ENCODE results near the gene PLCB3.

Gene PLCB3

DNA sequence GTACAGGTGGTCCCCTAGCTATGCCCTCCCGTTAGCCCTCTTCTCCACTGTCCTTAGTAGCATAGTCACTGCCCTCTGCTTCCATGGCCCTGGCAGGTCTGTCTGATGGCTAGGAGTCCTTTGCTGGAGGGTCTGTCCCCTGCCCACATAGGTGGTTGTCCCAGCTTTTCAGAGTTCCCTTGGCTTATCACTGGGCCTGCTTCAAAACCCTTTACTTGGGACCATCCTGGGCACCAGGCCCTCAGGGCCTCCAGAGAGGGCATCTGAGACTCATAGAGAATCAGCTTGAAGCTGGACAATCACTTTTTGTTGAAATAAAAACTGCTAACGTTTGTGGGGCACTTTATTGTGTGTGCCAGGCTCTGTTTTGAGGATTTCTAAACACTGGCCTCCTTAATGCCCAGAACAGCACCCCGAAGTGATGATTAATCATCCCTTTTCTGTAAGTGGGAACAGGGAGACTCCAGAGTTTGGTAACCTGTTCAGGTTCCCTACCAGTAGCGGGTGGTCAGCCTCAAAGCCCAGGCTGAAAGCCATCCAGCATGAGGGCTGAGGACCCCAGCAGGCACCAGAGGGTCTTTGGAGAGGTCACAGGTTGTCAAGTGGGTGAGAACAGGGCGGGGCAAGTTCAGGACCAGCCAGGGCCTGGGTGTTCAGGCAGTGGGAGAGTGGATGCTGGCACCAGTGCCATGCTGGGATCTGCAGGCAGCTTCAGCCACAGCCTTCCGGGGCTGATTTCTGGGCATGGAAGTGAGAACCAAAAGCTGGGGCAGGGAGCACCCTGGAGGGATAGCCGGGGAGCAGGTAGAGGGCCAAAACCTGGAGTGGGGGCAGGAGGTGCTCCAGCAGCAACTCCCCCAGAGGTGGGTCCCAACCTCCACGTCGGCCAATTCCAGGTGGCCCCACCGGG, 39.3 kb downstream of the PLCB3 start:
- no peak for FAIRE-seq

DNA sequence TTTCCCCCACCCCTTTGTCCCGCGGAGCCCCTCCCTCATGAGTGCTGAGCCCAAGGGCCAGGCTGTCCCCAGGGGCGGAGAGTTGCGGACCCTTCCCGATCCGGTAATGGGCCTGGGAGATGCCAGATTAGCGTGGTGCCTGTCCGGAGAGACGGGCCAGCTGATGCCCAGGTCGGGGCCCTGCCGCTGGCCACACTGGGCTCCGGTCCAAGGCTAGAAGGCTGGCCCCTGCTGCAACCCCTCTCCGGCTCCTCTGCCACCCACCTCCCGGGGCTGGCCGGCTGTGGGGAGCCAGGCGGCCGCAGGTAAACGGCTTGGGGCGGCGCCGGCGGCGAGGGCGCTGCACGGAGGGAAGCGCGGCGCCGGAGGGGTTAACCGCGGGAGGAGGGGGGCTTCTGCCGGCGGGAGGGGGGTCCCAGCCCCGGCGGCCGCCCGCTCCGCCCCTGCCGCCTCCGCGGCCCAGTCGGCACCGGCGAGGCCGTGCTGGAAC, 40.0 kb downstream of the PLCB3 start, which contains the start of gene KCNK4:
Gene KCNK4 (plus strand): TSS at position 41 of the 490 bp plus-strand sequence. CDS start 1,717 bp downstream, outside the sequence.
- no peak for FAIRE-seq

DNA sequence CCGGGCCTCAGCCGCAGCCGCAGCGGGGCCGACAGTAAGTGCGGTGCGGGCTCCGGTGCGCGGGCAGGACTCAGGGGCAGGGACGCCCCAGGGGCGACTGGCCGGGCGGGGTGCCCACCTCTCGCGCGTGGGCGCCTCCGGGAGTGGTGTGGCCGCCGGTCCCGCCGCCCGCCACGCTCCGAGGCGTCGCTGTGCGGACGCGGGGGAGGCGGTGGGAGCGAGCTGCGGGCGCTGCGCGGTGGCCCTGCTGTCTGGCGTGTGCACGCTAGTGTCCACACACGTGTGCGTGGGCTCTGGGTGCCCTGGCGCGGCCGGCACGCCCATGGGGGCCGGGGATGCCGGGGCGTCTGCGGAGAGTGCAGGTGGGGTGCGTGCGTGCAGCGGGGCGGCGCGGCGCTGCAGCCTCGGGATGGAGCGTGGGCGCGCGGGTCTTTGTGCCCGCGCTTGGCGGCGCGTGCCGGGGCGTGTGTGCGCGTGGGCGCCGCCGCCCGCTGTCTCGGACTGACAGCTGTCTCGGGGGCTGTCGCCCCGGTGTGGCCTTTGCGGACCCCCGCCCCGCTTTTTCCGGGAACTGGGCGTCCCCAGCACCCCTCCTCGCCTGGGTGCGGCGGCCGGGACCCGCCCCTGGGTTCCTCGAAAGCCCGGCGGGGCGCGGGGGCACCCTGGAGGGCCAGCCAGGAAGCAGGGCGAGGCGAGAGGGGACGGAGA, 40.6 kb downstream of the PLCB3 start:
- no peak for FAIRE-seq

DNA sequence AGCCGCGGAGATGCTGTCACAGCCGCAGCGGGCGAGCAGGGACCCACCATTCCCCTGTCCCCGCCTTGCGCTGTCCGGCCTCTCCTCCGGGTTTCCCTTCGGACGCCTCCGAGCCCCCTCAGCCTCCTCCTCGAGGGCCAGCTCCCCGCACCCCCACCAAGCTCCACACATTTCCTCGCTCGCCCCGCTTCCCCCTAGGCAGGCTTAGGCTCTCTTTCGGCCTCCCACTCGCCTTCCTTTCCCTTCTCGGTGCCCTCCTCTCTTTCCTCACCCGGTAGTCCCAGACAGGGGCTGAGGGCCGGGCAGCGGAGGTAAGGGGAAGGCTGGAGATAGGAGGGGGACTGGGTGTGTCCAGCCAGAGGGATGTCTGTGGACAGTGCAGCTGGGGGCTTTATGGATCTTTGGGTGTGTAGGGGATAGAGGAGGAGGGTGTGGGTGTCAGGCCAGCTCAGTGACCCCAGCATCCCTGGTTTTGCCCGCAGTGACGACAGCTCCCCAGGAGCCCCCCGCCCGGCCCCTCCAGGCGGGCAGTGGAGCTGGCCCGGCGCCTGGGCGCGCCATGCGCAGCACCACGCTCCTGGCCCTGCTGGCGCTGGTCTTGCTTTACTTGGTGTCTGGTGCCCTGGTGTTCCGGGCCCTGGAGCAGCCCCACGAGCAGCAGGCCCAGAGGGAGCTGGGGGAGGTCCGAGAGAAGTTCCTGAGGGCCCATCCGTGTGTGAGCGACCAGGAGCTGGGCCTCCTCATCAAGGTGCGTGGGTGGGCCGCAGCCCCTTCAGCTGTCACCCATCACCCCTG, 41.3 kb downstream of the PLCB3 start:
- FAIRE-seq = no peak

DNA sequence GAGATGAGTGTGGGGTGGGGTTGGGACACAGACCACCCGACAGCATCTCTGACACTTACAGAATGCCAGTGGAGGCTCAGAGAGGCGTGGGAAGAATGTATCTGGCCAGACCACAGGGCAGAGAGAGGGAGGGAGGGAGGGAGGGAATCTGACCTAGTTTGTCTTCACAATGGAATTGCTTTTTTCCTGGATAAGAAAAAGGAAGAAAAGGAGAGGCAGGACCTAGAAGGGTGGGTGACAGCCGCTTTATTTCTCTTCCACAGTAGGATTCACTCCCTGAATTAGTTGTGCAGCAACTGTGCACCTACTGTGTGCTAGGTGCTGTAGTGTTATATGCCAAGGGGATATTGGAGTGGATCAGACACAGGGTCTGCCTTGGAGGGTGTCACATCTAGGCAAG, 43.4 kb downstream of the PLCB3 start:
- FAIRE-seq = no peak

DNA sequence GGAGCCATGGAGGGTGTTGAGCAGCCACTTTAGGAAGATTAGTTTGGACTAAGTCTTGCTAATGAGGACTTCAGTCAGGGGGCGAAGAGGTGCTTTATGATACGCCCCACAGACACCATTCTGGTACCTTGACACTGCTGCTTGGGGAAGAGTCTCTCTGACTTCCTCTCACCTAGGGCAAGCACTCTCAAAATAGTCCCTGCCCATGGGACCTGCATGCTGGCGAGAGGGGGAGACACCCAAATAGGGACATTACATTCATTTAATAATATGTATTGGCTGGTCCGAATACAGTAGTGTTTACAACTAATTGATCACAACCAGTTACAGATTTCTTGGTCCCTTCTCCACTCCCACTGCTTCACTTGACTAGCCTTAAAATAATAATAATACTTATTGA, 44.4 kb downstream of the PLCB3 start:
- FAIRE-seq = no peak

DNA sequence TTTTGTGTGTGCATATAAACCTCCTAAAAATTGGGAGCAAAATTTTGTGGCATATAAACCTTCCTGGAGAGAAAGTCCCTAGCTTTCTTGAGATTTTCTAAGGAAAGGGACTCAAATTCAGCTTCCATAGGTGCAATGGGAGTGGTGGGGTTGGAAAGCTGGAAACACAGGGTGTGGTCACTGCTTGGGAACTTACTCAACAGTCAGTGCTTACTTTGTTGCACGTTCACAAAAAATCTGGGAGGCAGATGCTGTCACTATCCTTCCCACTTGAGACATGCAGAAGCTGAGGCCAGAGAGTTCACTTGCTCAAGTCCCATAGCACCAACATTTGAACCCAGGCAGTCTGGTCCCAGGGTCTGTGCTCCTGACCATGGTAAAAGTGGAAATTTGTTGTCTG, 44.9 kb downstream of the PLCB3 start:
- no peak for FAIRE-seq

DNA sequence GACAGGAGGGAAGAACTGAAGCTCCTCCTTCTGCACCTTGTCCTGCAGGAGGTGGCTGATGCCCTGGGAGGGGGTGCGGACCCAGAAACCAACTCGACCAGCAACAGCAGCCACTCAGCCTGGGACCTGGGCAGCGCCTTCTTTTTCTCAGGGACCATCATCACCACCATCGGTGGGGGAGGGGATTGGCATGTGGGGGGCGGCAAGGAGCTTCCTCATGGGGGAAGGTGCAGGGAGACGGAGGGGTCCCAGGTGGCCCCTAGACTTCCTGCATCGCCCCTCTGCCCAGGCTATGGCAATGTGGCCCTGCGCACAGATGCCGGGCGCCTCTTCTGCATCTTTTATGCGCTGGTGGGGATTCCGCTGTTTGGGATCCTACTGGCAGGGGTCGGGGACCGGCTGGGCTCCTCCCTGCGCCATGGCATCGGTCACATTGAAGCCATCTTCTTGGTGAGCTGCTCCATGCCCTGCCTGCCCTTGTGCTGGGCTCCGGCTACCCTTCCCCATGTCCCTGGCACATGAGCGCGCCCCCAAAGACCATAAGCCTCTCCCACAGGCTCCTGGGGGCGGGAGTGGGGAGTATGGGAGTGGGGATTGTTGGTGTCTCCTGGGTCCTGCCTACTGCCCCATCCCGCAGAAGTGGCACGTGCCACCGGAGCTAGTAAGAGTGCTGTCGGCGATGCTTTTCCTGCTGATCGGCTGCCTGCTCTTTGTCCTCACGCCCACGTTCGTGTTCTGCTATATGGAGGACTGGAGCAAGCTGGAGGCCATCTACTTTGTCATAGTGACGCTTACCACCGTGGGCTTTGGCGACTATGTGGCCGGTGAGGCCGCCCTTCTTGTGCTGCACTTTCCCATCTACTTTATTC, 45.7 kb downstream of the PLCB3 start:
- no peak for FAIRE-seq

DNA sequence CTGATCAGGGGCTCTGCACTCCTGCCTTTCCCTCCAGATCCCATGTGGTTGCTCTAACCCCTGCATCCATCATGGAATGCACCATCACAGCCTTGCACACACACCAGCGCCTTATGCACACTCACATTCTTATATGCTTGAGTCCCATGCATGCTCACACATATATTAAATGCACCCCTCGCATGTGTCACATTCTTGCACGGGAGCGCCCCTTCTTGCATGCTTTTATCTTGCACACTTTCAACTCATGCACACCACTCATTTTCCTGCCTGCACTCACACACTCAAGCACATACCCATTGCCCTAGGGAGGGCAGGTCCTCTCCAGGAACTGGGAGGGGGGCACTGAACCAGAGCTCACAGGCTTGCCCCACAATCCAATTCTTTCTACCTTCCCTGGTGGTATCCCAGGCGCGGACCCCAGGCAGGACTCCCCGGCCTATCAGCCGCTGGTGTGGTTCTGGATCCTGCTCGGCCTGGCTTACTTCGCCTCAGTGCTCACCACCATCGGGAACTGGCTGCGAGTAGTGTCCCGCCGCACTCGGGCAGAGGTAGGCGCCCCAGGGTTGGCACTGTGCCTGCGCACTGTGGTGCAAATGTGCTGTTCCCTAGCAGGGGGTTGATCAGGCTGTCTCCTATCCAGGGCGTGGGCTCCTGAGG, 46.5 kb downstream of the PLCB3 start:
- FAIRE-seq = no peak

DNA sequence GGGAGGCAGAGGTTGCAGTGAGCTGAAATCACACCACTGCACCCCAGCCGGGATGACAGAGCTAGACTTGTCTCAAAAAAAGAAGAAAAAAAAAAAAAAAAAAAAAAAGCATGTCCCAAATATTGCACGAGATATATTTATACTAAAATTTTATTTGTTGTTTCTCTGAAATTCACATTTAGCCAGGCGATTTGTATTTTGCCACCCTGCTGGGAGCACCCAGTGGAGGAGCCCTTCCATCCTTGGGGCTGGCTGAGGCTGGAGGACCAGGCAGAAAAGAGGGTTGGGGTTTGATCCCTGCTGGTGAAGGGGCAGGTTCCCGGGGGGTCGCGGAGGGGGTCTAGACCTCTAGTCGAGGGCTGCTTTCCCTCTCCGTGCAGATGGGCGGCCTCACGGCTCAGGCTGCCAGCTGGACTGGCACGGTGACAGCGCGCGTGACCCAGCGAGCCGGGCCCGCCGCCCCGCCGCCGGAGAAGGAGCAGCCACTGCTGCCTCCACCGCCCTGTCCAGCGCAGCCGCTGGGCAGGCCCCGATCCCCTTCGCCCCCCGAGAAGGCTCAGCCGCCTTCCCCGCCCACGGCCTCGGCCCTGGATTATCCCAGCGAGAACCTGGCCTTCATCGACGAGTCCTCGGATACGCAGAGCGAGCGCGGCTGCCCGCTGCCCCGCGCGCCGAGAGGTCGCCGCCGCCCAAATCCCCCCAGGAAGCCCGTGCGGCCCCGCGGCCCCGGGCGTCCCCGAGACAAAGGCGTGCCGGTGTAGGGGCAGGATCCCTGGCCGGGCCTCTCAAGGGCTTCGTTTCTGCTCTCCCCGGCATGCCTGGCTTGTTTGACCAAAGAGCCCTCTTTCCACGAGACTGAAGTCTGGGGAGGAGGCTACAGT, 47.9 kb downstream of the PLCB3 start:
- FAIRE-seq = no peak

DNA sequence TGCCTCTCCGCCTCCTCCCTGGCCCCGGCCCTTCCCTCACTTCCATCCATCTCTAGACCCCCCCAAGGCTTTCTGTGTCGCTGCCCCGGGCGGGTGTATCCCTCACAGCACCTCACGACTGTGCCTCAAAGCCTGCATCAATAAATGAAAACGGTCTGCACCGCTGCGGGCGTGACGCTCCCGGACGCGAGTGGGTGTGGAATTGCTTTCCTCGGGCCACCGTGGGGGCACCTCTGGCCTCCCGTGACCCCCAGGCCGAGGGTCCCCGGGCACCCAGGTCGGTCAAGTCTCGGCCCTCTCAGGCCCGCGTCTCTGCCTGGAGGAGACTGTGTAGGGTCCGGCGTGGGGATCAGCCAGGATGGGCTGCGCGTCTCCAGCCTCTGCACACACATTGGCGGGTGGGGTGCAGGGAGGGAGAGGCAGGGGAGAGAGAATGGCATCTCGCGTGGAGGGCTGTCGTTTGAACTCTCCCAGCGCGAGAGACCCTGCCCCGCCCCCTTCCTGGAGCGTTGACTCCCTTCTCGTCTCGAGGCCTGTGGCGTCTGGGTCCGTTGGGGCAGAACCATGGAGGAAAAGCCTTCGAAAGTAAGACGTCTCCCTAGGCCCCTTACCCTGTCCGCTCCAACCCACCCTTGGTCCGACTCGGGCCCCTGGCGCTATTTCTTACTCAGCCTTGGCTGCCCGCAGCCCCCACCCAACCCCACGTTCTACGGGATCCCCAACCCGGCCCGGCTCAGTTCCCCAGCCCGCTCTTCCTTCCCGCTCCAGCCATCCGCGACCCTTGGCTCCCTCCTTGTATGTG, 48.7 kb downstream of the PLCB3 start, which contains the start of gene CATSPERZ:
Gene CATSPERZ (plus strand): TSS at position 512 of the 802 bp plus-strand sequence. CDS start 53 bp downstream, at position 565.
- FAIRE-seq = no peak

DNA sequence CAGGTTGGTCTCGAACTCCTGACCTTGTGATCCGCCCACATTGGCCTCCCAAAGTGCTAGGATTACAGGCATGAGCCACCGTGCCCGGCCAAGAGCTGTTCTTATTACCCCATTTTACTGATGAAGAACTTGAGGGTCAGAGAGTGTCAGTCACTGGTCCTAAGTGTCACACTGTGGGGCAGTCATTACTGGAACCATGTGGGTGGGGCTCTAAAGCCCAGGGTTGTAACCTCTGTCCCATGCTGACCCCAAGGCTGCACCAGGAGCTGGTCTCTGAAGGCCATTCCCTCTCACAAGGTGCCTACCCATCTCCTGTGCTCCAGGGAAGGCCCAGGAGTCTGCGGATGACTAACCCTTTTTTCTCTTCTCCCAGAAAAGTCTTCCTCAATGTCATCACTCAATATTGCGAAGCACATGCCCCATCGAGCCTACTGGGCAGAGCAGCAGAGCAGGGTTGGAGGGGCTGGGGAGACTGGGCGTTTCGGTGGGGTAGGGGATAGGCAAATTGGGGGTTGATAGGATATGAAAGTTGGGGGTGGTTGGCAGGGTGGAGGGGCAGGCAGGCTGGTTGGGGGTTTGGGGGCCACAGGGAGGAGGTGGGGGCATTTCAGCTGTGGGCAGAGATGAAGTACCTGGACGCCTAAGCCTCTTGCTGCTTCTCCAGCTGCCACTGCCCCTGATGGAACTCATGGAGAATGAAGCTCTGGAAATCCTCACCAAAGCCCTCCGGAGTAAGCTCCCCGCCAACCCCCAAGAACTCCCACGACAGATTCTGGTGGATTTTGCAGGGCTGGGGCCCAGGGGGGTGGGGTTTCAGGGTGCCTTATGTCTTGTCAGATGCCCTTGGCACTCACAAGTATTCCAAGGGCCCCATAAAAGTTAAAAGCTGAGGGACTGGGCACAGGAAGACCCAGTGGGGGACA, 52.0 kb downstream of the PLCB3 start:
- no peak for FAIRE-seq

DNA sequence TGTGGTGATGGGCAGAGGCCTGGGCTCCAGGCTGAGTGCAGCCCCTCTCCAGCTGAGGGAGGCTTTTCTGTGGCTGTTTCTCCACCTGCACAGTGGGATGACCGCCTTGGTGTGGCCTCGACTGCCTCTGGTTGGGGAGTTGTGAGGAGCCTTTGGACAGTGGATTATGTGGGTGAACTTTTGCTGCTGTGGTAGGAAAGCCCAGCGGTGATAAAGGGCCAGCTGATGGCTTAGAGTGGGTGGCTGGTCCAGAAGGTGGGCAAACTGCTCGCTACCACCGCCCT, 52.6 kb downstream of the PLCB3 start:
- no peak for FAIRE-seq

DNA sequence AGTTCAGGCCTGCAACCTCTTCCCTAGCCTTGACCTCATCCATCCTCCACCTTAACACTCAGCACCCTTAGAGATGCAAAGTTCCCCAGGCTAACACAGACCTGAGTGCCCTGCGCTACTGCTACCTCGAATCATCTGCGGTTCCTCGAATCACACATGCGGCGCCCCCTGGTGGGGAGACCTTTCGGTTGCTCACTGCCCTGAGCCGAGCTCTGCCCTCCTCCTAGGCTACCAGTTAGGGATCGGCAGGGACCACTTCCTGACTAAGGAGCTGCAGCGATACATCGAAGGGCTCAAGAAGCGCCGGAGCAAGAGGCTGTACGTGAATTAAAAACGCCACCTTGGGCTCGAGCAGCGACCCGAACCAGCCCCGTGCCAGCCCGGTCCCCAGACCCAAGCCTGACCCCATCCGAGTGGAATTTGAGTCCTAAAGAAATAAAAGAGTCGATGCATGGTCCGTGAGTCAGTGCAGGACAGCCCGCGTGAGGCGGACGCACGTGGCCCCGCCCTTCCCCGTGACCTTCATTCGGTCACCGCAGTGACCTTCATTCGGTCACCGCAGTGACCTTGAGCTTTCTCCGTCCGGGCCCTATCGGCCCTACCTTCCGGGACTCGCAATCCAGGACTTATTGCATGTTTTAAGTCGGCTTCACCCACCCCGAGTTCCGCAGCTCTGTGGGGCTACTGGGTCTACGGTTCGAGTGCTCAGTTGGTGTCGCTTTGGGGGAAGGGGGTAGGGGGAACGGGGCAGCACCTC, 53.2 kb downstream of the PLCB3 start:
- no peak for FAIRE-seq

DNA sequence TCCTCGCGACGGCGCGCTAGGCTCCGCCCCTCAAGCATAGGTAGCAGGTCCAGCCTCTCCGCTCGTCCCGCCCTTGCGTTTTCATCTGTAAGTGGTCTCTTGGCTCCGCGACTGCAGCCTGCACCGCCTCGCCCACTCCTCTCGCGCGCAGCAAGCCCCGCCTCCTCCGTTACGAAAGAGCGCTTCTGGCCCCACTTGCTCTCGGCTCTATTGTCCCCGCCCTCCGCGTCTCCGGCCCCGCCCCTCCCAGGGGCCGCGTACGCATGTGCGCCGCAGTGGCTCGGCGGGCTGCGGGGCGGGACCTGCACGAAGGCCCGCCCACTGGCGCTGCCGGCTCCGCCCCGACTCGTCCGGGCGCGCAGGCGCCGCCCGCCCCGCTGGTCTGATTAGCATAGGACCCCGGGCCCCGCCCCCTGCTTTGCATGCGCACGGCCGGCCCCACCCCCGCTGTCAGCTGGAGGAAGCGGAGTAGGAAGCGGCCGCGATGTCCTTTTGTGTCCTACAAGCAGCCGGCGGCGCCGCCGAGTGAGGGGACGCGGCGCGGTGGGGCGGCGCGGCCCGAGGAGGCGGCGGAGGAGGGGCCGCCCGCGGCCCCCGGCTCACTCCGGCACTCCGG, 53.9 kb downstream of the PLCB3 start, which contains the start of gene ESRRA:
Gene ESRRA (plus strand): TSS at position 450 of the 616 bp plus-strand sequence. CDS start 1,656 bp downstream, outside the sequence.
- FAIRE-seq = no peak

DNA sequence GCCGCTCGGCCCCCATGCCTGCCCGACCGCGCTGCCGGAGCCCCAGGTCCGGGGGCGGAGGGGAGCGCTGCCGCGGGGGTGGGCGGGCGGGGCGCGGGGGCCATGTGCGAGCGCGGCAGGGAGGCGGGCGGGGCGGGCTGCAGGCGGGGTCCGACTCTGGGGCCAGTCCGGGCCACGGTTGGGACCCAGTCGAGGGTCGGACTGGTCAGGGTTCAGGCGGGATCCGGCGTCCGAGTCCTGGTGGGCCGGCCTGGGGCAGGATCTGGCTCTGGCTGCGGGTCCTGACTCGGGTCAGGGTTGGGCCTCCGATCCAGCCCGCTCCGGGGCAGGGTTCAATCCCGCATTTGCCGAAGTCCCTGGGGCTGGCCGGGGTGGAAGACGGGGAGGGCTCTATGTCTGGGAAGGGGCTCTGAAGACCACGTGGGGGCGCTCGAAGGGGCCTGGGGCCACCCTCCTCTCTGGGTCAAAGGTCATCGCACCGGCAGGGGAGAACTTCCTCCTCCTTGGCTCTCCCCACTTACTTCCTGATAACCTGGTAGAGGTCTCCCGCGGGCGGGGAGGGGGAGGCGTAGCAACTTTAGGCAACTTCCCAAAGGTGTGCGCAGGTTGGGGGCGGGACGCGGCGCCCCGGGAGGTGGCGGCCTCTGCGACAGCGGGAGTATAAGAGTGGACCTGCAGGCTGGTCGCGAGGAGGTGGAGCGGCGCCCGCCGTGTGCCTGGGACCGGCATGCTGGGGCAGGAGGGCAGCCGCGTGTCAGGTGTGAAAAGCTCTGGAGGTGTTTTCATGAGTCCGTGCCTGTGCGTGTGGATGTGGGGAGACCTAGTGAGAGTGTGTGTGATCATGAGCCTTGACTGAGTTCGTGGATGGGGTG, 54.6 kb downstream of the PLCB3 start:
- no peak for FAIRE-seq

Measured in endometrium (tissue), 2 donors.